HG03108 (cell line): ENCODE data around the gene TTLL11.
"Not testable (repeated sequence)": the region's sequence is repeated elsewhere in the genome, so short reads cannot be mapped to it uniquely, and the experiment has no call there.

Experiments
- ATAC-seq: cut with Tn5 transposase; IDR thresholded peaks from one replicate; pipeline ENCODE4 v1.9.1; 2021; ENCODE audit warnings: moderate library complexity; ENCODE audit not compliant: unreplicated experiment

The TTLL11 gene

DNA sequence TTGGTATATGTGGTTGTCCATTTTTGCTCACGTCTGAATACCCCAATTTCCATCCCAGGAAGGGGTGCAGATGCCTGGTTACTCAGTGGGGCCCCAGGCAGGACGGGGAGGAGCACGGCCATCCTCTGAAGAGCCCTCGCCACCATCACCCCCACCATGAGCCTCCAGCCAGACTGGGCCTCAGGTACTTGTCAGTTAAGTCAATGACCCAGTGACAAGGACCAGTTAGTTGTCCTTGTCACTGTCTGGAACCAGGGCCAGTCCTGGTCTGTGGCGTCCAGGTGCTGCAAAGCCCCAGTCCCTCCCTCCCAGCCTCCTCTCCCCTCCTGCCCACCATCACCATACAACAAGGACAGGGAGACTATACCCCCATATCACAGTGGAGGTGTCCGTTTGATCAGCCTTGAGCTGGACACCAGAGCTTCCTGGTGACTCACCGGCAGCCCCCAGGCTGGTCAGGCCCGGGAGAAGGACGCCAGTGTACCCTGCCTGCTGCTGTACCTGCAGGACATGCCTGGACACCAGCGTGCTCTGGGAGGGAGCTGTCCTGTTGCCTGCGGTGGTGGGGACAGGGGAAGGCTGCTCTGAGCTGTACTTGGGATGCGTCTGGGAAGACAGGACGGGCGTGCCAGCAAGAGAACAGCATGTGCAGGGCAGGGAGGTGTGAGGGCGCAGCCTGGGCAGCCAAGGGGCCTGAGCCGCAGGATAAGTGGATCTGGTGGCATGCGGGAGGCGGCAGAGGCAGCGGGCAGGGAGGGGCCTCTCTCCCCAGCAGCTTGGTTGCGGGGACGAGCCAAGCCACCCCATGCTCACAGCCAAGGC is 32.6 kb upstream of the TTLL11 start:
- ATAC-seq, result no peak

DNA sequence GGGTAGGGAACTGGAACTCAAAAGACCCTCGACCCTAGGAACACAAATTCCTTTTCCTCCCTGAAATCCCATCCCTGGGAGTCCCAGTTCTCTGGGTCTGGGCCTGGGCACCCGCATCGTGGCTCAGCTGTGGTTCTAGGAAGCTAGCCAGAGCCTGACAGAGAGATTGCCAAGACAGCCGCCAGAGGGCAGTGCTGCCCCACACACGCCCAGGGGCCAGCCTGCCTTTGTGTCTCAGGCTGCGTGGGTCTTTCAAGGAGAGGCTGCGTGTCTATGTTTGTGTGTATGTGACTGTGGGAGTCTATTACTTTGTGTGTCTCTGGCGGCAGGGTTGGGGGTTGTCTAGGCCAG is 32.0 kb upstream of the TTLL11 start:
- ATAC-seq, result no peak

DNA sequence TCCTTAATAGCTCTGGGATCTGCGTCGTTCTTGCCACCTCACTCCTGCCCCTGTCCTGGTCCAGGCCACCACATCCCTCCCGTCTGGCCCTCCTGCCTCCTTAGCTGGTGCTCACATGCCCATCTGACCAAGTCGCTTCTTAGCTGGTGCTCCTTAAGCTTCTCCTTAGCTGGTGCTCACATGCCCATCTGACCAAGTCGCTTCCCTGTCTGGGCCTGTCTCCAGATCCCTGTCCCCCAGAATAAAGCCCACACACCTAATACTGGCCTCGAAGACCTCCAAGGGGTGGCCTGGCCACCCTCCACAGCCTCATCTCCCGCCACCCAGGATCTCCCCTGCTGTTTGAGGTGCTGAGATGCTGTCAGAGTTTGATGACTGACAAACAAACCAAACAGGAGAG is 31.4 kb upstream of the TTLL11 start:
- no peak for ATAC-seq

DNA sequence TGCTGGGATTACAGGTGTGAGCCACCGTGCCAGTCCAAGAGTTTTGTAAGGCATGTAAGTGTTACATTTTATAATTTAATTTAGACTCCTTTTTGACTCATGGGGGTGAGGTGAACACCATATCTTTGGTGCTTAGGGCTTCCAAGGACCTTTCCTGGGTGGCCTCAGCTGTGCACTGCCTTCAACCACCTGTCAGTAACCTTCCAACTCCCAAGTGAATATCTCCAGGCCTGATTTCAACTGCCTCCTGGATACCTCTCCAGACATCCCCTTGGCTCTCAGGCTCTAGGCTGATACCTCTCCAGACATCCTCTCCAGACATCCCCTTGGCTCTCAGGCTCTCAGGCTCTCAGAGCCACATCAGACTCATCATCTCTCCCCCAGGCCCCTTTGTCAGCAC is 30.9 kb upstream of the TTLL11 start:
- no peak for ATAC-seq

DNA sequence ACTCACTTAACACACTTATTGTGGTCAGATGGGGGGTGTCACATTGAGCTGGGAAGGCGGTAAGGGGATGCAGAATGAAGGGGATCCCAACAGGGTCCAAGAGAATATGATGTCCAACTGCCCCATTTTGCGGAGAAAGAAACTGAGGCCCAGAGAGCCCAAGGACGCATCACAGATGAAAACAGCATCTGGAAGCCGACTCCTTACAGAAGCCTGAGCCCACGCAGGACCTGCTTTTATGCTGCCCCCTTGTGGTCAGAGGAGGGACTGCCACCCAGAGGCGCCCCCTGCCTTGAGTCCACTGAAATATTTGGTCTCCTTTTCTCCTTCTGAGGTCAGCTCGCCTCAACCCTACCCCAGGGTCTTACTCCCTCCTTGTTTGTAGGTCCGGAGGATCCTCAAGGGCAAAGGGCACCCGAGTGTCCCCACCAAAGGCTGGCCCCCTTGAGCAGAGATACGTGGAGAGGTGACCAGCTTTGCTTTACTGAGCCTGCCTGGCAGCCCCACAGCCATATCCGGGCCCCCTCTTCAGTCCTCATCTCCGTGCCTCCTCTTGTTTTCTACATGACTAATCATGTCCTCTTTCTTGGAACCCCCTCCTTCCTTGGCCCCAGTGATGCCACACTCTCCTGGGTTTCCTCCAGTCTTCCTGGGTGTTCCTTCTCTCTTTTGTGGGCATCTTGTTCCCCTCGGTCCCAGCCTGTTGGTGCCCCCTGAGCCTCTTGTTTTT is 30.0 kb upstream of the TTLL11 start:
- ATAC-seq, result no peak

DNA sequence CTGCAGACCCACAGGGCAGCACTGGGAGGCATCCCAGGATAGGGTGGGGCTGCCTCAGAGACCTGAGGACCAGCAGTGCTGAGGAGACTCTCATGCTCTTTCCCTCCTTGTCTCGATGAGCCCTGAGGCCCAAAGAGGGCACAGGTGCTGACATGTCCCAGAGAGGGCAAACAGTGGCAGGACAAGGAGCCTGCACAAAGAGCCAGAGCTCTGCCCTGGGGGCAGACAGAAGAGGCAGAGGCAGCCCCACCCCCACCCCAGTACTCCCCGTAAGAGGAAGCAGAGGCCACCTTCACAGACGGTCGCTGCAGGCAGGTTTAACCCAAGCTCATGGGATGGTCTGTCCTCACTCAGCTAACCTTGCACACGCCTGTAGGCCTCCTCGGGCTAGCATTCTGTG is 29.4 kb upstream of the TTLL11 start:
- no peak for ATAC-seq

DNA sequence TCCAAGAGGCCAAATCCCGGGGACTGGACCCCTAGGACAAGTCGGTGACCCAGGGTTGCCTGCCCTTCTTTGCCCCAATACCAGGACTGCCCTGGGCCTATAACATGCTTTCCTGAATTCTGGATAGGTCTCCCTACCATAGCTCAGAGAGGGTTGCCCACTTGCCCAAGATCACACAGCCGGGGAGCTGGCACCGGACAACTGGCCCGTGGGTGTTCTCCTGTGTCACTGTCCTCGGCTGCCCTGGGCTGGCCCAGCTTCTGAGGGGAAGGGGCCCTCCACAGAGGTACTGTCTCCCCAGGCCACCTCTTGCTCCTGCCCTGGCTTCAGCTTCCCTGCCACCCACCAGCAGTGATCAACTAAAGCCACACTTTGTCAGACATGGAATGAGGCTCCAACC is 28.8 kb upstream of the TTLL11 start:
- no peak for ATAC-seq

DNA sequence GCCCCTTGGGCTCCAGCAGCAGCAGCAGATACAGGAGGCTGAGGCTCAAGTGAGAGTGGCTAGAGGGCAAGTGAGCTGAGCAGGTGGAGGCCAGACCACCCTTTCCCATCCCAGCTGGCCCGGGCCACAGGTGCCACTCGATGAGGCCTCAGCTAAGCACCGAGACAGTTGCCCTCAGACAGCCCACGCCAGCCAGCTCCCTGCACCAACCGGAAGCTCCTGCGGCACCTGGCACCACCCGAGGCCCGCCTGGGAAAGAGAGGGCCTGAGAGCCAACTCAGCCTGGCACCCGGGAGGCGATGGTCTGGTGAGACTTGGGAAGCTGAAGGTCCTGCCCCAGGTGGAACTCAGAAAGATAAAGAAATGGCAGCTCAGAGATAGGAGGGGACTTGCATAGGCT is 28.3 kb upstream of the TTLL11 start:
- ATAC-seq, result no peak

DNA sequence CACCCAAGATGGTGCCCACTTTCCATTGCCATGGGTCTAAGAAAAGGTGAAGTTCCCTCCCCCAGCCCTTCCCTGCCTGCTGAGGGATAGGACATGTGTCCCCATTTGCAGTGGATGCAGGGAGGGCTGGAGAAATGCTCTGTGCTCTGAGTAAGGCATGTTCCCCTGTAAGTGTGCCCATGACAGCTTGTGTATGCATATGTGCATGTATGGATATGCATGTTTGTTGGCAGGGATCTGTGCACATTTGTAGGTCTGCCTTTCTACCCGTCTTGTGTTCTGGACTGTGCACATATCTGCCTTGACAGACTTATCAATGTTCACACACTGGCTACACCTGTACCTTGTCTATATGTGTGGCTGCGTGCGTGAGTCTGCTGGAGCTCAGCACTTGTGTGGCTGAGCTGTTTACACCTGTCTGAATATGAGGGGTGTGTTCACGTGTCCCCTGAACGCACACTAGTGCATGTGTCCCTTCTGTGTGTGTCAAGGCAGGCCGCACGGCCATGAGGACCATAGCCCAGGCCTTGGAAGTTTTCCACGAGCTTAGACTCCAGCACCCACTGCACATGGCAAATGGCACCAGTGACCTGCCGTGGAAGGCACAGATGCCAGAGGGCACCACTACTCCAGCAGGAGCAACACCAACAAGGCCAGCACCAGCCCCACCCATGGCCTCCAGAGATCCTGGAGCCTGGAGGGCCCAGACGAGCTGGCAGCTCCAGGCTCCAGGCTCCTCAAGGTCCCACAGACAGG is 27.4 kb upstream of the TTLL11 start:
- ATAC-seq, result no peak

DNA sequence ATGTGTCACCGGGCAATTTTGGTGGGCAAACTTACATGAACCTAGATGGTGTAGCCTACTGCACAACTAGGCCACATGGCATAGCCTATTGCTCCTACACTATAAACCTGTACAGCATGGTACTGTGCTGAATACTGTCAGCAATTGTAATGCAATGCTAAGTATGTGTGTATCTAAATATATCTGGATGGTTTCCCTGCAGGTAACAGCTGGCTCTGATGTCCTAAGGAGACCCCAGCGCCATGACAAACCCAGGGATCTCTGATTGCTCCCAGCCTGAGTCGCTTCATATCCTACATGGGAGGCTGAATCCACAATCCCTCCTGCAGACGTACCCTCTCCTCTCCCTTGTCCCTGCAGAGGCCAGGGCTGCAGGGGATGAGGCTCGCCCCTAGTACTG is 26.6 kb upstream of the TTLL11 start:
- no peak for ATAC-seq

DNA sequence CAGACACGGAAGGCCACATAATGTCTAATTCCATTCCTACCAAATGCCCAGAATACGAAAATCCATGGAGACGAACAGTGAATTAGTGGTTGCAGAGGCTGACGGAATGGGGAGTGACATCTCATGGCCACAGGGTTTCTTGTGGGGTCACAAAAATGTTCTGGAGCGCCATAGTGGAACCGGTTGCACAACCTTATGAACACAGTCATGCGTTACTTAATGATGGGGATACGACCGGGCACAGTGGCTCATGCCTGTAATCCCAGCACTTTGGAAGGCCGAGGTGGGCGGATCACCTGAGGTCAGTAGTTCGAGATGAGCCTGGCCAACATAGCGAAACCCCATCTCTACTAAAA is 26.0 kb upstream of the TTLL11 start:
- no peak for ATAC-seq

DNA sequence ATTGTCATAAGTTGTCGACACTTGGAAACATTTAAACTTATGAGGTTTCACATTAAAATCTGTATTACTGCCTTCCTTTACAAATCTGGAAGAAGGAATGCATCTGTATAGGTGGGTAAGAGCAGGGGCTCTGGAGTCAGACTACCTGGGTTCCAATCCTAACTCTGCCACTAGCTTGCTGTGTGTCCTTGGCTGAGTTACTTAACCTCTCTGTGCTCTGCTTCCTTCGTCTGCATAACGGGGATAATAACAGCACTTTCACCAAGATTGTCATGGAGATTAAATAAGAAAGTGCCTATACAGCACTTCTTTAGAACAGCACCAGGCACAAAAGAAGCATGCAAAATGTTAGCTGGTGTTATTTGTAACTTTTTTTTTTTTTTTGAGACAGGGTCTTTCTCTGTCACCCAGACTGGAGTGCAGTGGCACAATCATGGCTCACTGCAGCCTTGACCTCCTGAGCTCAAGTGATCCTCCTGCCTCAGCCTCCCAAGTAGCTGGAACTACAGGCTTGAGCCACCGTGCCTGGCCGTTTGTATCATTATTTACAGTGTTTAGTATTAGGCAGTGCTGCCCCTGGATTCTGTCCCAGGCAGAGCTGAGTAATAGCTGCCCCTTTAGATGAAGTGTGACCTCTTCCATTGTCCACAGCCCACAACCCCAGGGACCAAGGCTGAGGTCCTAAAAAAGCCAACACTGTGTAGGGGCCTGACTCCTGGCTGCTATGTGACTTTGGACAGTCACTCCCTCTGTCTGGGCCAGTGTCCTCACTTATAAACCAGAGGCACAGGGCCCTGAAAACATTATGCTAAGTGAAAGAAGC is 25.4 kb upstream of the TTLL11 start:
- no peak for ATAC-seq

DNA sequence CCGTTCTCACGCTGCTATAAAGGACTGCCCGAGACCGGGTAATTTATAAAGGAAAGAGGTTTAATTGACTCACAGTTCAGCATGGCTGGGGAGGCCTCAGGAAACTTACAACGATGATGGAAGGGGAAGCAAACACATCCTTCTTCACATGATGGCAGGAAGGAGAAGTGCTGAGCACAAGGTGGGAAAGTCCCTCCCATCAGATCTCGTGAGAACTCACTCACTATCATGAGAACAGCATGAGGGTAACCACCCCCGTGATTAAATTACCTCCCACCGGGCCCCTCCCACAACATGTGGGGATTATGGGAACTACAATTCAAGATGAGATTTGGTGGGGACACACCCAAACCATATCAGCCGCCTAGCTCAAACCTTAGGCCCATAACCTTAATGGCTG is 24.1 kb upstream of the TTLL11 start:
- ATAC-seq, result not testable (repeated sequence)

DNA sequence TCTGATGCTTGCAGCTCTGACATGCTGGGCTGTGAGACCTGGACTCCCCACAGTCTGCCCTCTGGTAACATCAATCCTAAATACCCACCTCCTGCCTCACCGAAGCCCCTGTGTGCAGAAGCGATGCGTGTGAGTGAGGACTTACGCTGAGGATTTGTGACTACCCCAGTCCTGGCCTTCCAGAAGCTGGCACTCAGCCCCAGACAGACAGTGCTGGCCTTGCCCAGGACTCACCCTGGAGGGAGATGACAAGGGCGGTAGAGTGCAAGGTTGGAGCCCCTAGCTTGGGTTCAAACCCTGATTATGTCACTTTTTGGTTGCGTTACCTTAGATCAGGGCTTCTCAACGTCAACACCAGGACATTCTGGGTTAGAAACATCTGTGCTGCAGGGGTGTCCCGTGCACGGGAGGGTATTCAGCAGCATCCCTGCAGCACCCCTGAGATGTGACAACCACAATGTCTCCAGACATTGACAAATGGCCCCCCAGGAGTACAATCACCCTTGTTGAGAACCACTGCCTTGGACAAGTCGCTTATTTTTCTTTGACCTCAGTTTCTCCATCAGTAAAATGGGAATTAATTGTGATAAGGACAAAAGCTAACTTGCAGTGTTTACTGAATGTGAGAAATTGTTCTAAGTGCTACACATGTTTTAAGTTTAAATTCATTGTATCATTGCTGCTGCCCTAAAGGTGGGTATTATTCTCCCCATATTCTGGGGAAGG is 23.5 kb upstream of the TTLL11 start:
- ATAC-seq, result no peak

DNA sequence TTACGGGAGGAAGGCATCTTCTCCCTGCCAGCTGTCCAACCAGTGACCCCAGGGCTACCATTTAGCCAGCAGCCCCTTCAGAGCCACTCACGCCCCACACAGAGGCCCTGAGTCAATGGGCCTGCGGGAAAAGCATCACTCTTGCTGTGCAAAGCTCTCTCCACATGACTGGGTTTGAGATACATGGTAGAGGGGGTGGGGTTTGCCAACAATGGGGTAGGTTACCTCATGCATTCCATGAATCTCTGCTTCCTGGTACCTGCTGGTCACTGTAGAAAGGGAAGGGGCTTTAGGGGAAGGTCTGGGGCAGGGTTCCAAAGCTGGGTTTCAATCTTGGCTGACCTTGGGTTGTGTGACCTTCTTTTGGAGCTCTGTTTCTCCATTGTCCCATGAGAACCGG is 22.9 kb upstream of the TTLL11 start:
- ATAC-seq, result no peak

DNA sequence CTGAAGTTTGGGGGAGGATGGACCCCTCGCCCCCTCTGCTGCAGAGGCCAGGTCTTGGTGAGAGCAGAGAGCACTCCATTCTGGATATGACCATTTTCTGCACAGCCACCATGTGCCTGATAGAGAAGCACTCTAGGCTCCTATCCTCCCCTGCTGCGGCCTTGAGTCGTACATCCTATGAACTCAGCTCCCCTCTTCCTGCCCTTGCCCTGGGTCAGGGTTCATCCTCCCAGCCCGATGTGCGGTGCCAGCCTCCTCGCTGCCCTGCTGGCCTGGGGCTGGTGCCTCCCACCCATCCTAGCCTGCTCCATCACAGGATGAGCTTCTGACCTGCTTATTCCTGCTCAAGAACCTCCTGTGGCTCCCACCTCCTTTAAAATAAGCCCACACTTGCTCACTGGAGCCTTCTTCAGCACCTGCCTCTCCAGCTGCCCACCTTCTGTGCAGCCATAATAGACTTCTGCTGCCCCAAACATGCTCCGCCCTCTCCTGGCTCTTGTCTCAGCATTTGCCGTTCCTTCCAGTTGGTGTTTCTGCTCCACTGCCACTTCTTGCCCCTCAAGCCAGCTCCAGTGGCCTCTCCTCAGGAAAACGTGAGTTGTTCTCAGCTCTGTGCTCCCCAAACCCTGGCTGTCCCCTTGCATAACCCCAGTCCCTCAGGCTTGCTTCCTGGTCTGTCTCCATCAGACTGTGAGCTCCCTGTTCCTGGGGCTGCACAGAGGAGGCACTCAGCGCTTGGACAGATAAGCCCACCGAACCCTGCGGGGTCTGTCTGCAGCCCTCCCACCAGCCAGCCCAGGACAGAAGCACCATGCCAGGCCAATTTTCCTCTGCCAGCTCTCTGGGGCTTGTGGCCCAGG is 22.3 kb upstream of the TTLL11 start:
- ATAC-seq, result no peak

DNA sequence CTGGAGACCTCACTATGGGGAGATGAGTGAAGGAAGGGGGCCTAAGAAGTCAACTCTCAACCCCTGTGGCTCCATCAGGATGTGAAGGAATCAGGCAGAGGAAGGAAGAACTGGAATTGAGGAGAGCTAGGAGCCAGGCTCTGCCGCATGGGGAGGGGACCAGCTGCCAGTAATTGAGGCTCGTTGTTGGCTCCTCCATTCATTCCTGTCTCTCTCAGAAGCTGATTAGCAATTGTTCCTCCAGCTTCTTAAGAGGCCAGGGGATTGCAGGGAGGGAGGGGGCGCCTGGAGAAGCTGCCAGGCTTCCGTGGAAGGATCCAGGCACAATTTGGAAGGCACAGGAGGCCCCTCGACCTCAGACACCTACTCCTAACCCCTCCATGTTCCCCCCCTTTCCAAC is 20.5 kb upstream of the TTLL11 start:
- no peak for ATAC-seq

DNA sequence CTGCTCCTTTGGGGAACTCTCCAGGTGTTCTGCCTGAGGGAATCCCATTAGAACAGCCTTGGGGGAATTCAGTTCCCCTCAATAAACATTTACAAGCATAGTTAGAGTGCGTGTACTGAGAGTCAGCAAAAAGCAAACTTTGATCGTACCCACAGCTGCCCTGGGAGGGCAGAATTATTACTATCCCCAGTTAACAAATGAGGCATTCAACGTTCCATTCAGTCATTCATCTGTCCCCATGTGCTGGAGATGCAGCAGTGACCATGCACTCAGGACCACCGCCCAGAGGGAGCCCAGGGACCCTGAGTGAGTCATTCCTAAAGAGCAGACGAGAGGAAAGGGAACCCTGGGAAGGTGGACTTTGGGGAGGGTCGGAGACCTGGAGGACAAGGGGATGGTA is 19.1 kb upstream of the TTLL11 start:
- no peak for ATAC-seq

DNA sequence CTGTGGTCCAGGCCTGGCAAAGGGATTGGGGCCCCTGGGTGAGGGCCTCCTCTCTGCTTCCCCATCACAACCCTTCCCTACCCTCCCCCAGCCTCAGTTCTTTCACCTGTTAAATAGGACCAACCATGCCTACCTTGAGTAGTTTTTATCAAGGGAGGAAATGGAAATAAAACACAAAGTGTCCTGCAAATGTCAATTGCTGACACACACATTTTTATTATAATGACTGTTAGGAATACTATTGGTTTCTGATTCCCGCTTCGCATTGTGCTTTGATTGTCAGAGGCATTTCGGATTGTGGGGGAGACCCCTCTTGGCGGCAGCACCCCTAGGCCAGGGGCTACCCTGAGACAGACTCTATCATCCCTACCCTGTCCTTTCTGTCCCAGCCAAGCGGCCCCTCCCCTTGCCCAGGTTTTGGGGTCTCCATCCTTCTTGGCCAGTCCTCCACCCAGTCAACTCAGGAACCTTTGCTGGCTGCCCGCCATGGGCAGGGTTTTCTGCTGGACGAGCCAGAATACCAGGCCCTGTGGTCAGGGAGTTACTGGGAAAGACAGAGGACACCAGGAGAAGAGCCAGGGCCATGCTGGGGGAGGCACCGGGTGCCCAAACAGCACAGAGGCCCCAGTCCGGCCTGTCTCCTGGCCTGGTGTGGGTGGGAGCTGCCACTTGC is 18.4 kb upstream of the TTLL11 start:
- no peak for ATAC-seq
